H1 (cell line): Measurements from ENCODE around the gene RAB10. TPM values are rescaled to one million over a fixed set of nuclear protein-coding genes. Genes with fewer than 3 reads are reported as not detected.

ENCODE experiments used
- CTCF ChIA-PET: fragments of 300-600 bp; sonication (Branson Sonifier 250); formaldehyde crosslinking; loops from one replicate; lab custom pipeline; 2021; ENCODE audit not compliant: partially characterized antibody; lab: Charles Lee
- POLR2A ChIA-PET: fragments of 300-600 bp; sonication (Branson Sonifier 250); formaldehyde crosslinking; loops from one replicate; lab custom pipeline; 2021; ENCODE audit warnings: inconsistent platforms; ENCODE audit not compliant: partially characterized antibody; lab: Charles Lee
- DNase-seq, 2 experiments: peaks; one replicate each; pipeline versions ENCODE4 v3.0.0 to v3.0.0-alpha.2; 2010 to 2022; ENCODE audit warnings: low spot score in 2 of 2, low read depth in 1 of 2, mixed read lengths in 1 of 2
- FAIRE-seq: peaks from 2 replicates; lab custom pipeline; 2011; peaks lifted over from hg19 to GRCh38; lab: Jason Lieb, UNC
- H2AFZ ChIP-seq: 2 replicates; pipeline ENCODE4 v1.8.1; 2012; ENCODE audit warnings: low read length, inconsistent platforms
- H2AK5ac ChIP-seq: 2 replicates; pipeline ENCODE4 v1.6.1; 2013; ENCODE audit warnings: low read depth, low read length
- H2BK120ac ChIP-seq: replicated peaks from 2 replicates; pipeline ENCODE3; 2013; ENCODE audit warnings: low read depth, low read length, inconsistent platforms
- H2BK12ac ChIP-seq: 2 replicates; pipeline ENCODE4 v1.6.1; 2013; ENCODE audit warnings: low read depth, low read length
- H2BK15ac ChIP-seq: 2 replicates; pipeline ENCODE4 v1.6.1; 2013; ENCODE audit warnings: low read length
- H2BK20ac ChIP-seq: 2 replicates; pipeline ENCODE4 v1.6.1; 2013; ENCODE audit warnings: low read length
- H2BK5ac ChIP-seq: 2 replicates; pipeline ENCODE4 v1.6.1; 2013; ENCODE audit warnings: low read depth, low read length
- H3K14ac ChIP-seq: 2 replicates; pipeline ENCODE4 v1.6.1; 2013; ENCODE audit warnings: inconsistent platforms; ENCODE audit not compliant: insufficient read length
- H3K18ac ChIP-seq: 2 replicates; pipeline ENCODE4 v1.6.1; 2013; ENCODE audit warnings: low read length; ENCODE audit errors: extremely low read depth
- H3K23ac ChIP-seq: 2 replicates; pipeline ENCODE4 v1.6.1; 2013; ENCODE audit warnings: inconsistent platforms; ENCODE audit not compliant: insufficient read length
- H3K23me2 ChIP-seq: 2 replicates; pipeline ENCODE4 v1.6.1; 2013; ENCODE audit warnings: low read depth, low read length
- H3K27ac ChIP-seq: 2 replicates; pipeline ENCODE4 v1.6.1; 2011; ENCODE audit warnings: low read depth, low read length, inconsistent platforms
- H3K27me3 ChIP-seq, 4 experiments: replicated peaks in 1 of 4; 1 replicate in 1 of 4; 2 replicates in 3 of 4; pipeline versions ENCODE4 v1.6.1 to v1.8.1; 2011 to 2013; ENCODE audit warnings: low read length in 3 of 4, mild to moderate bottlenecking in 3 of 4, inconsistent platforms in 2 of 4, mixed read lengths in 2 of 4, moderate library complexity in 1 of 4; ENCODE audit not compliant: control insufficient read depth in 3 of 4, insufficient read depth in 3 of 4; ENCODE audit errors: extremely low read depth in 1 of 4
- H3K36me3 ChIP-seq, 4 experiments: 2 replicates each; pipeline versions ENCODE4 v1.6.1 to v1.8.1; 2011 to 2013; ENCODE audit warnings: mild to moderate bottlenecking in 4 of 4, low read length in 3 of 4, moderate library complexity in 2 of 4, control low read depth in 1 of 4, inconsistent platforms in 1 of 4; ENCODE audit not compliant: insufficient read depth in 4 of 4, control insufficient read depth in 2 of 4
- H3K4ac ChIP-seq: replicated peaks from 2 replicates; pipeline ENCODE3; 2013; ENCODE audit warnings: low read length, low read depth, mixed read lengths, inconsistent platforms; ENCODE audit not compliant: insufficient read length
- H3K4me1 ChIP-seq, 4 experiments: replicated peaks in 1 of 4; 1 replicate in 1 of 4; 2 replicates in 3 of 4; pipeline versions ENCODE4 v1.6.1 to v1.8.1; 2011 to 2013; ENCODE audit warnings: low read length in 3 of 4, inconsistent platforms in 2 of 4, mixed read lengths in 1 of 4; ENCODE audit not compliant: insufficient read depth in 4 of 4, control insufficient read depth in 3 of 4
- H3K4me2 ChIP-seq, 2 experiments: 2 replicates each; pipeline versions ENCODE4 v1.6.1 to v1.8.1; 2011 to 2013; ENCODE audit warnings: low read depth in 2 of 2, low read length in 2 of 2, control low read depth in 1 of 2, inconsistent platforms in 1 of 2, mild to moderate bottlenecking in 1 of 2; ENCODE audit not compliant: insufficient read depth in 1 of 2
- H3K4me3 ChIP-seq, 4 experiments: fragments of 200-600, 300-600 bp in 1 of 4; sonication (generic), shearing (Covaris generic), sonication (Bioruptor Twin) in 1 of 4; 2 replicates each; pipeline versions ENCODE4 v1.5.1 to v1.8.1; 2011 to 2016; ENCODE audit warnings: low read length in 4 of 4, low read depth in 3 of 4, control low read depth in 2 of 4, inconsistent platforms in 2 of 4, mild to moderate bottlenecking in 2 of 4, mixed read lengths in 1 of 4, moderate library complexity in 1 of 4; ENCODE audit not compliant: insufficient read depth in 2 of 4; ENCODE audit errors: extremely low read depth in 1 of 4
- H3K56ac ChIP-seq: replicated peaks from 2 replicates; pipeline ENCODE3; 2013; ENCODE audit warnings: low read depth, mild to moderate bottlenecking, mixed read lengths, low read length, inconsistent platforms; ENCODE audit not compliant: insufficient read length
- H3K79me1 ChIP-seq: 2 replicates; pipeline ENCODE4 v1.6.1; 2013; ENCODE audit warnings: low read depth, low read length, control low read depth
- H3K79me2 ChIP-seq, 2 experiments: 2 replicates each; pipeline versions ENCODE4 v1.6.1 to v1.8.1; 2012 to 2013; ENCODE audit warnings: low read length in 2 of 2, mild to moderate bottlenecking in 2 of 2, inconsistent platforms in 1 of 2; ENCODE audit not compliant: insufficient read depth in 2 of 2, control insufficient read depth in 1 of 2
- H3K9ac ChIP-seq, 4 experiments: replicated peaks in 1 of 4; 1 replicate in 1 of 4; 2 replicates in 3 of 4; pipeline versions ENCODE4 v1.6.1 to v1.8.1; 2011 to 2013; ENCODE audit warnings: low read depth in 3 of 4, low read length in 3 of 4, control low read depth in 2 of 4, mild to moderate bottlenecking in 2 of 4, moderate library complexity in 2 of 4, inconsistent platforms in 1 of 4; ENCODE audit errors: extremely low read depth in 1 of 4
- H3K9me3 ChIP-seq, 2 experiments: 2 replicates each; pipeline versions ENCODE4 v1.6.1 to v1.8.1; 2012 to 2013; ENCODE audit warnings: mild to moderate bottlenecking in 2 of 2, moderate library complexity in 2 of 2, control low read depth in 1 of 2, inconsistent platforms in 1 of 2, low read depth in 1 of 2, low read length in 1 of 2, mixed read lengths in 1 of 2; ENCODE audit not compliant: insufficient read depth in 2 of 2
- H4K20me1 ChIP-seq, 2 experiments: replicated peaks in 1 of 2; 2 replicates each; pipeline versions ENCODE3 to v1.8.1; 2011 to 2013; ENCODE audit warnings: inconsistent platforms in 2 of 2, low read length in 2 of 2, mild to moderate bottlenecking in 1 of 2; ENCODE audit not compliant: insufficient read depth in 2 of 2, control insufficient read depth in 1 of 2
- H4K5ac ChIP-seq: 2 replicates; pipeline ENCODE4 v1.6.1; 2013; ENCODE audit warnings: low read length, low read depth, mixed read lengths, inconsistent platforms; ENCODE audit not compliant: insufficient read length
- H4K8ac ChIP-seq: 2 replicates; pipeline ENCODE4 v1.8.0; 2013; ENCODE audit warnings: mild to moderate bottlenecking, moderate library complexity, low read length, inconsistent platforms; ENCODE audit not compliant: insufficient read depth; ENCODE audit errors: extremely low read depth
- H4K91ac ChIP-seq: replicated peaks from 2 replicates; pipeline ENCODE3; 2013; ENCODE audit warnings: low read length, mixed read lengths, inconsistent platforms; ENCODE audit not compliant: insufficient read length
- BACH1 ChIP-seq: IDR thresholded peaks from 2 replicates; pipeline ENCODE4 v1.6.1; 2012; ENCODE audit warnings: low read length, improper control_type of control experiment
- CBX8 ChIP-seq: fragments of 300-800, 300-1000 bp; sonication (generic); IDR thresholded peaks from 2 replicates; pipeline ENCODE4 v1.7.1; 2016; ENCODE audit warnings: low read depth, low read length, borderline replicate concordance
- CEBPB ChIP-seq: IDR thresholded peaks from 2 replicates; pipeline ENCODE4 v1.6.1; 2012; ENCODE audit warnings: low read depth, low read length
- CHD1 ChIP-seq: IDR thresholded peaks from 2 replicates; pipeline ENCODE4 v1.6.1; 2012; ENCODE audit warnings: low read depth, low read length, improper control_type of control experiment
- CHD2 ChIP-seq: IDR thresholded peaks from 2 replicates; pipeline ENCODE4 v1.6.1; 2012; ENCODE audit warnings: low read length, improper control_type of control experiment
- CREB1 ChIP-seq: IDR thresholded peaks from 2 replicates; pipeline ENCODE4 v1.6.1; 2012; ENCODE audit warnings: inconsistent platforms
- EGR1 ChIP-seq: IDR thresholded peaks from 2 replicates; pipeline ENCODE4 v1.6.1; 2011; ENCODE audit warnings: low read depth, low read length, borderline replicate concordance
- HDAC6 ChIP-seq: IDR thresholded peaks from one replicate; pipeline ENCODE4 v1.7.1; 2012; ENCODE audit warnings: low read depth, mild to moderate bottlenecking, inconsistent platforms, low read length, moderate library complexity
- MAFK ChIP-seq: IDR thresholded peaks from 2 replicates; pipeline ENCODE4 v1.6.1; 2012; ENCODE audit warnings: low read depth, mild to moderate bottlenecking, improper control_type of control experiment, low read length
- MAX ChIP-seq: IDR thresholded peaks from 2 replicates; pipeline ENCODE4 v1.6.1; 2012; ENCODE audit warnings: inconsistent platforms
- NRF1 ChIP-seq: IDR thresholded peaks from 2 replicates; pipeline ENCODE4 v1.6.1; 2011; ENCODE audit warnings: mild to moderate bottlenecking, low read depth, low read length, improper control_type of control experiment
- PHF8 ChIP-seq: fragments of 200-600 bp; sonication (generic); conservative IDR thresholded peaks from 2 replicates; pipeline ENCODE4 v1.7.1; 2012; ENCODE audit warnings: low read depth, mild to moderate bottlenecking, inconsistent platforms, low read length, moderate library complexity
- SIN3A ChIP-seq, 2 experiments: IDR thresholded peaks in 1 of 2; conservative IDR thresholded peaks in 1 of 2; 2 replicates each; pipeline ENCODE4 v1.6.1; 2011 to 2012; ENCODE audit warnings: low read length in 2 of 2, improper control_type of control experiment in 1 of 2, low read depth in 1 of 2, mild to moderate bottlenecking in 1 of 2
- SIX5 ChIP-seq: IDR thresholded peaks from 2 replicates; pipeline ENCODE4 v1.6.1; 2011; ENCODE audit warnings: mild to moderate bottlenecking, low read depth, low read length
- TAF7 ChIP-seq: optimal IDR thresholded peaks from 2 replicates; pipeline ENCODE3; 2011; ENCODE audit warnings: low read depth, mild to moderate bottlenecking, inconsistent platforms, low read length, moderate library complexity, borderline replicate concordance
- TEAD4 ChIP-seq: IDR thresholded peaks from 2 replicates; pipeline ENCODE4 v1.6.1; 2012; ENCODE audit warnings: low read depth, low read length, inconsistent platforms, mixed read lengths
- WGBS, 2 experiments: shearing (Covaris generic) in 1 of 2; methylation state at CpG; one replicate each; pipeline versions ENCODE4 v1.1.6 to v1.1.7; 2013 to 2015; ENCODE audit warnings: low lambda C conversion rate in 2 of 2, mixed read lengths in 2 of 2, inconsistent platforms in 1 of 2, low coverage in 1 of 2, missing lambda C conversion rate in 1 of 2; ENCODE audit not compliant: insufficient replicate concordance in 2 of 2, insufficient coverage in 1 of 2, insufficient read length in 1 of 2; ENCODE audit errors: extremely low coverage in 1 of 2, missing lambda C conversion rate in 1 of 2; 5-methylcytosine and 5-hydroxymethylcytosine counted together
- polyA plus RNA-seq, 7 experiments: library from polyadenylated mRNA; depleted of rRNA in 3 of 7; stranded (reverse) in 5 of 7; unstranded in 2 of 7; fragments of >200 nt in 5 of 7; fragments of 200-250 nt in 2 of 7; gene quantifications; 1 replicate in 5 of 7; 2 replicates in 1 of 7; 4 replicates in 1 of 7; pipeline versions ENCODE4 v1.2.1 to v1.2.3, GENCODE V29; 2011 to 2013; ENCODE audit warnings: missing spikeins in 2 of 7, mixed read lengths in 2 of 7
- total RNA-seq: library from RNA; stranded (reverse); fragmentation: NEBNext Ultra II Directional; extraction: Animal tissue kit (Norgen Biotek cat#: 25700); gene quantifications from 2 replicates; pipeline ENCODE4 v1.2.1, GENCODE V29; 2021

The RAB10 gene
- total and polyA plus RNA-seq, 2 of the 8 experiments (the other 6 are each of a cell fraction or from before 2014, with no cell fraction given): 42.6 to 136 TPM

GRCh38 chr2:26122630-26123029 lies 88.7 kb downstream of the RAB10 start:
- H2BK20ac ChIP-seq: no peak overlapping the region
- DNase-seq (no peak), FAIRE-seq (no peak)
- TF ChIP-seq HDAC6 (no peak), CEBPB (no peak), TAF7 (no peak), CHD2 (no peak), MAX (no peak), CREB1 (no peak), SIX5 (no peak), BACH1 (no peak), CHD1 (no peak), MAFK (no peak), TEAD4 (no peak), NRF1 (no peak), CBX8 (no peak), EGR1 (no peak), SIN3A (conservative IDR thresholded peaks at IDR 0.05 in 1 of 2, IDR thresholded peaks at IDR 0.05 in 1 of 2; ENCODE audit: low read depth in 1 of 2, low read length in 2 of 2) (no peak), PHF8 (no peak)
- H3K9ac ChIP-seq: no peak overlapping the region
- no peak overlapping the region for H2BK5ac ChIP-seq
- H3K9me3 ChIP-seq: no peaks in the 10 kb centered on the region
- no peak overlapping the region for H3K23ac ChIP-seq
- WGBS, 2 experiments: 95% methylated on average over 3 of the region's 3 CpGs; no CpG with 5 or more reads in 1 of the 2 experiments
- no peak overlapping the region for H2BK15ac ChIP-seq
- no peak overlapping the region for H2BK120ac ChIP-seq
- H3K4ac ChIP-seq: no peak overlapping the region
- no peak overlapping the region for H2BK12ac ChIP-seq
- POLR2A ChIA-PET: no interaction called here
- H2AFZ ChIP-seq: no peak overlapping the region
- H3K36me3 ChIP-seq: no peaks in the 10 kb centered on the region; a peak in 2 of 8 replicates
- H3K18ac ChIP-seq: no peak overlapping the region
- no peak overlapping the region for H3K56ac ChIP-seq
- H4K20me1 ChIP-seq: peaks cover 1 to 3% of the 10 kb centered on the region in 2 experiments
- no peak overlapping the region for H3K4me2 ChIP-seq
- H4K5ac ChIP-seq: no peak overlapping the region
- H3K4me1 ChIP-seq: no peaks in the 10 kb centered on the region
- H3K14ac ChIP-seq: no peak overlapping the region
- peaks cover 2% of the 10 kb centered on the region; the same call in 1 of the 2 replicates for H3K79me1 ChIP-seq
- H2AK5ac ChIP-seq: no peak overlapping the region
- CTCF ChIA-PET: interaction anchor here (0.6 to 0.7 kb wide), 2 partner anchors 26 to 817 kb away, joined by 3 to 4 read pairs; no protein-coding TSS in a partner anchor
- H3K23me2 ChIP-seq: no peaks in the 10 kb centered on the region
- no peak overlapping the region for H4K91ac ChIP-seq
- H3K27ac ChIP-seq: no peak overlapping the region
- H3K79me2 ChIP-seq: peaks cover 0 to 40% of the 10 kb centered on the region in 2 experiments; a peak in 2 of 4 replicates
- H3K27me3 ChIP-seq: no peaks in the 10 kb centered on the region
- no peak overlapping the region for H4K8ac ChIP-seq
- no peak overlapping the region for H3K4me3 ChIP-seq
